ENCODE data around the gene MYO3B. TPM values are rescaled to one million over a fixed set of nuclear protein-coding genes. Genes with fewer than 3 reads are reported as not detected.

MYO3B gene
- polyA plus RNA-seq, 1 donor (not counting 4 experiments of a cell fraction or from before 2014, with no cell fraction given), result 4.4 TPM

DNA sequence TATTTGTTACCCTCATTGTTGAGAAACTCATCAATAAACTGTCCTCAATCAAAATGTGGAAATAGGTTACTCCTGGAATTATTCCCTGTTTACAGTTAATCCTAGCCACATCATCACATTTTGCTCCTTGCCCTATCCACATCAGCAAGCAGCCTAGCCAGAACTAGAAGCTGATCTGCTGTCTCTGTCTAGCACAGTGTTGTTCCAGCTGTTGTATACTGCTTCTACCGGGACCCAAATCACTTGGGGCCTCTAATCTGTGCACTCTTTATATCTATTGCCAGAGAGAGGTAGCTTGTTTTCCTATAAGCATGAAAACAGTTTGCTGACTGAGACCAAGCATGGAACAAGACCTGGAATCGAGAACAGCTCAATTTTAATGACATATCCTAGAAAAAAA, 341.0 kb downstream of the MYO3B start:
- dilution Hi-C loops (cut with MboI; ENCODE audit: extremely low pct_ligation_motif_present, low sequenced_read_pairs), result no loop called here

DNA sequence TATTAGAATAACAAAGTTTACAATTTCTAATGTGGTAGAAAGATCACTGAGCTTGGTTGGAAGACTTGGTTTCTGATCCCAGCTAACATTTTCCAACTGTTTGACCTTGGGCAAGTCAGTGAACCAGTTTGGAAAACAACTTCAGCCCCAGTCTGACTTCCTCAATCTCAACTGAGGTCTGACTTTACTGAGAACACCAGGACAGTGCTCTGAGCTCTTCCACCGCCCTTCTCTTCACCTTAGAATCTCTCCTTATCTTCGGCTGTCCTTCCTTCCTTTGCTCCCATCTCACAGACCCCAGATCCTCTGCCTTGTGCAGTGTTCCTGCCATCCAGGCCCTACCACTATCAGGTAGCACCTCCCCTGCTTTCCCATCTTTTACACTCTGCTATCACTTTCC, 343.4 kb downstream of the MYO3B start:
- no peak for DNase-seq (ENCODE audit: low read depth, low spot score)
- dilution Hi-C loops (cut with MboI; ENCODE audit: extremely low pct_ligation_motif_present, low sequenced_read_pairs), result no loop called here
- TF ChIP-seq CTCF (optimal IDR thresholded peaks at IDR 0.05 in 1 of 3, IDR thresholded peaks at IDR 0.05 in 1 of 3, conservative IDR thresholded peaks at IDR 0.05 in 1 of 3; ENCODE audit: extremely low read depth in 1 of 3, insufficient read depth in 2 of 3, low read length in 3 of 3), result no peak
- TF ChIP-seq EZH2 (IDR thresholded peaks at IDR 0.05; ENCODE audit: low read length), result no peak
- H4K20me1 ChIP-seq (ENCODE audit: control insufficient read depth, extremely low read depth, insufficient read depth, low read length), result no peaks in the 10 kb centered on the region
- no peaks in the 10 kb centered on the region for H3K9me3 ChIP-seq (ENCODE audit: control insufficient read depth, low read depth, low read length)
- H3K9me1 ChIP-seq (ENCODE audit: control insufficient read depth, extremely low read depth, insufficient read depth, low read length), result no peaks in the 10 kb centered on the region
- H3K4me3 ChIP-seq (ENCODE audit: control insufficient read depth in 2 of 3, extremely low read depth in 1 of 3, insufficient read depth in 2 of 3, low read depth in 1 of 3, low read length in 3 of 3), result no peak overlapping the region
- no peaks in the 10 kb centered on the region for H3K27me3 ChIP-seq (ENCODE audit: control insufficient read depth, extremely low read depth, insufficient read depth, low read length)
- peaks cover 14% of the 10 kb centered on the region for H3K4me1 ChIP-seq (ENCODE audit: control insufficient read depth, extremely low read depth, insufficient read depth, low read length)
- H3K79me2 ChIP-seq (ENCODE audit: control insufficient read depth, insufficient read depth, low read length), result no peaks in the 10 kb centered on the region
- H3K36me3 ChIP-seq (ENCODE audit: control insufficient read depth in 2 of 2, extremely low read depth in 1 of 2, insufficient read depth in 2 of 2, low read length in 2 of 2), result no peaks in the 10 kb centered on the region
- no peak overlapping the region for H3K4me2 ChIP-seq (ENCODE audit: control insufficient read depth, extremely low read depth, insufficient read depth, low read depth, low read length)
- FAIRE-seq, result no peak
- no peak overlapping the region for H3K9ac ChIP-seq (ENCODE audit: control insufficient read depth, extremely low read depth, insufficient read depth, low read length)
- H3K27ac ChIP-seq (ENCODE audit: control insufficient read depth, insufficient read depth, low read length), result no peak overlapping the region
- H2AFZ ChIP-seq (ENCODE audit: control insufficient read depth, low read length), result no peak overlapping the region

More for the DNA sequence above, 341.0 kb downstream of the MYO3B start:
- H3K79me2 ChIP-seq (ENCODE audit: control insufficient read depth, insufficient read depth, low read length), result no peaks in the 10 kb centered on the region
- no peak for DNase-seq (ENCODE audit: low read depth, low spot score)
- H3K9me3 ChIP-seq (ENCODE audit: control insufficient read depth, low read depth, low read length), result no peaks in the 10 kb centered on the region
- no peaks in the 10 kb centered on the region for H3K9me1 ChIP-seq (ENCODE audit: control insufficient read depth, extremely low read depth, insufficient read depth, low read length)
- no peaks in the 10 kb centered on the region for H3K4me1 ChIP-seq (ENCODE audit: control insufficient read depth, extremely low read depth, insufficient read depth, low read length)
- no peaks in the 10 kb centered on the region for H3K27me3 ChIP-seq (ENCODE audit: control insufficient read depth, extremely low read depth, insufficient read depth, low read length)
- H3K27ac ChIP-seq (ENCODE audit: control insufficient read depth, insufficient read depth, low read length), result no peak overlapping the region
- no peak overlapping the region for H3K9ac ChIP-seq (ENCODE audit: control insufficient read depth, extremely low read depth, insufficient read depth, low read length)
- FAIRE-seq, result no peak
- no peaks in the 10 kb centered on the region for H3K36me3 ChIP-seq (ENCODE audit: control insufficient read depth in 2 of 2, extremely low read depth in 1 of 2, insufficient read depth in 2 of 2, low read length in 2 of 2)
- H2AFZ ChIP-seq (ENCODE audit: control insufficient read depth, low read length), result no peak overlapping the region
- no peak overlapping the region for H3K4me3 ChIP-seq (ENCODE audit: control insufficient read depth in 2 of 3, extremely low read depth in 1 of 3, insufficient read depth in 2 of 3, low read depth in 1 of 3, low read length in 3 of 3)
- TF ChIP-seq CTCF (optimal IDR thresholded peaks at IDR 0.05 in 1 of 3, IDR thresholded peaks at IDR 0.05 in 1 of 3, conservative IDR thresholded peaks at IDR 0.05 in 1 of 3; ENCODE audit: extremely low read depth in 1 of 3, insufficient read depth in 2 of 3, low read length in 3 of 3) (no peak), EZH2 (IDR thresholded peaks at IDR 0.05; ENCODE audit: low read length) (no peak)
- H3K4me2 ChIP-seq (ENCODE audit: control insufficient read depth, extremely low read depth, insufficient read depth, low read depth, low read length), result no peak overlapping the region
- no peaks in the 10 kb centered on the region for H4K20me1 ChIP-seq (ENCODE audit: control insufficient read depth, extremely low read depth, insufficient read depth, low read length)
